Fibroblast of the aortic adventitia (primary cell): ENCODE results near the gene DKK1. TPM values are rescaled to one million over a fixed set of nuclear protein-coding genes. Genes with fewer than 3 reads are reported as not detected.

Source experiments
- DNase-seq: peaks from one replicate; pipeline ENCODE4 v3.0.0-alpha.2; 2010; ENCODE audit warnings: low read depth
- H3K4me3 ChIP-seq: 2 replicates; pipeline ENCODE4 v1.5.1; 2011; ENCODE audit warnings: low read depth, mild to moderate bottlenecking, control low read depth, low read length, moderate library complexity
- CTCF ChIP-seq: IDR thresholded peaks from 2 replicates; pipeline ENCODE4 v1.5.1; 2011; ENCODE audit warnings: mild to moderate bottlenecking, low read length, control low read depth, inconsistent platforms; ENCODE audit not compliant: insufficient read depth
- total RNA-seq: library from RNA; depleted of rRNA; stranded (reverse); fragments of >200 nt; gene quantifications from 2 replicates; pipeline ENCODE4 v1.2.3, GENCODE V29; 2012; ENCODE audit warnings: low replicate concordance

DKK1 gene
- total RNA-seq, 1 donor, result 123 TPM

- H3K4me3 ChIP-seq, result no peak overlapping the region
- DNase-seq, result no peak
- TF ChIP-seq CTCF, result no peak
Measured at GRCh38 chr10:52276986-52277385, 37.1 kb upstream of the DKK1 start.

GRCh38 chr10:52279546-52279945 lies 34.5 kb upstream of the DKK1 start:
- no peak for DNase-seq
- TF ChIP-seq CTCF, result no peak
- no peak overlapping the region for H3K4me3 ChIP-seq

GRCh38 chr10:52280051-52280450 lies 34.0 kb upstream of the DKK1 start:
- peak; percentile 51 for DNase-seq
- TF ChIP-seq CTCF, result no peak
- no peak overlapping the region for H3K4me3 ChIP-seq

GRCh38 chr10:52283174-52283573 lies 30.9 kb upstream of the DKK1 start:
- DNase-seq, result no peak
- TF ChIP-seq CTCF, result no peak
- H3K4me3 ChIP-seq, result no peak overlapping the region

- H3K4me3 ChIP-seq, result no peak overlapping the region
- no peak for DNase-seq
- no peak for TF ChIP-seq CTCF
Measured at GRCh38 chr10:52284416-52285013, 29.6 kb upstream of the DKK1 start.

- TF ChIP-seq CTCF, result no peak
- DNase-seq, result no peak
- H3K4me3 ChIP-seq, result no peak overlapping the region
Measured at GRCh38 chr10:52287866-52288265, 26.2 kb upstream of the DKK1 start.

GRCh38 chr10:52297747-52298146 lies 16.3 kb upstream of the DKK1 start:
- H3K4me3 ChIP-seq, result no peak overlapping the region
- DNase-seq, result no peak
- TF ChIP-seq CTCF, result no peak
